Measurements from ENCODE around the gene TIMP3.

DNA sequence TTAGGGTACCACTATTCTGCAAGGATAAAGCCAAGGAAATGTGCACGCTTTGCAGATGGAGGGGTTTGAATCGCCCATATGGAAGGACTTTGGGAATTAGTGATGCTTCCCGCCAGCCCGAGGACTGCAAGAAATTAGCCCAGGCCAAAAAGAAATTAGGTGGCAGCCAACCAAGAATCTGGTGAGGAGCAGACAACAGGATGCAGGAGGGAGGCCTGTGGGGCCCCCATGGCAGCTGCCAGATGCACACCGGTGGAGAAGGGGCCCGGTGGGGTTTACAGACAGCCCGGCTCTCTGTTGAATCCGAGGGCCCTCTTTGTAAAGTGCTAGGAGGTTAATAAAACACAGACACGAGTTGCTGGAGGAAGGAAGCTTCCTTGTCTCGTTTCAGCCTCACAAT, 73.5 kb downstream of the TIMP3 start:
- TF ChIP-seq ISL1 (CRISPR knock-in tag; IDR thresholded peaks at IDR 0.05) (no peak), TOX (CRISPR knock-in tag; IDR thresholded peaks at IDR 0.05; ENCODE audit: borderline replicate concordance) (no peak), SNAI2 (CRISPR knock-in tag; IDR thresholded peaks at IDR 0.05) (no peak)
- TF ChIP-seq, protein P1, sequence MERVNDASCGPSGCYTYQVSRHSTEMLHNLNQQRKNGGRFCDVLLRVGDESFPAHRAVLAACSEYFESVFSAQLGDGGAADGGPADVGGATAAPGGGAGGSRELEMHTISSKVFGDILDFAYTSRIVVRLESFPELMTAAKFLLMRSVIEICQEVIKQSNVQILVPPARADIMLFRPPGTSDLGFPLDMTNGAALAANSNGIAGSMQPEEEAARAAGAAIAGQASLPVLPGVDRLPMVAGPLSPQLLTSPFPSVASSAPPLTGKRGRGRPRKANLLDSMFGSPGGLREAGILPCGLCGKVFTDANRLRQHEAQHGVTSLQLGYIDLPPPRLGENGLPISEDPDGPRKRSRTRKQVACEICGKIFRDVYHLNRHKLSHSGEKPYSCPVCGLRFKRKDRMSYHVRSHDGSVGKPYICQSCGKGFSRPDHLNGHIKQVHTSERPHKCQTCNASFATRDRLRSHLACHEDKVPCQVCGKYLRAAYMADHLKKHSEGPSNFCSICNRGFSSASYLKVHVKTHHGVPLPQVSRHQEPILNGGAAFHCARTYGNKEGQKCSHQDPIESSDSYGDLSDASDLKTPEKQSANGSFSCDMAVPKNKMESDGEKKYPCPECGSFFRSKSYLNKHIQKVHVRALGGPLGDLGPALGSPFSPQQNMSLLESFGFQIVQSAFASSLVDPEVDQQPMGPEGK (CRISPR knock-in tag; IDR thresholded peaks at IDR 0.05; ENCODE audit: borderline replicate concordance), result no peak
- TF ChIP-seq, protein P2, sequence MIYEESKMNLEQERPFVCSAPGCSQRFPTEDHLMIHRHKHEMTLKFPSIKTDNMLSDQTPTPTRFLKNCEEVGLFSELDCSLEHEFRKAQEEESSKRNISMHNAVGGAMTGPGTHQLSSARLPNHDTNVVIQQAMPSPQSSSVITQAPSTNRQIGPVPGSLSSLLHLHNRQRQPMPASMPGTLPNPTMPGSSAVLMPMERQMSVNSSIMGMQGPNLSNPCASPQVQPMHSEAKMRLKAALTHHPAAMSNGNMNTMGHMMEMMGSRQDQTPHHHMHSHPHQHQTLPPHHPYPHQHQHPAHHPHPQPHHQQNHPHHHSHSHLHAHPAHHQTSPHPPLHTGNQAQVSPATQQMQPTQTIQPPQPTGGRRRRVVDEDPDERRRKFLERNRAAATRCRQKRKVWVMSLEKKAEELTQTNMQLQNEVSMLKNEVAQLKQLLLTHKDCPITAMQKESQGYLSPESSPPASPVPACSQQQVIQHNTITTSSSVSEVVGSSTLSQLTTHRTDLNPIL (CRISPR knock-in tag; IDR thresholded peaks at IDR 0.05; ENCODE audit: low read depth), result no peak

Data from SK-N-SH treated with all-trans-retinoic acid at 6 μM for 48 hours (cell line).